C4-2B (cell line): ENCODE measurements around the gene ANKRD31.

ENCODE experiments used
- H3K27ac ChIP-seq: fragments of 450-650 bp; 2 replicates; pipeline ENCODE4 v1.5.1; 2017
- ZFX ChIP-seq: fragments of 450-650 bp; IDR thresholded peaks from 2 replicates; pipeline ENCODE4 v1.6.1; 2017
- TF ChIP-seq, protein P1 (sequence below): fragments of 450-650 bp; conservative IDR thresholded peaks from 2 replicates; pipeline ENCODE4 v1.5.1; 2017; ENCODE audit warnings: mild to moderate bottlenecking

Gene ANKRD31

DNA sequence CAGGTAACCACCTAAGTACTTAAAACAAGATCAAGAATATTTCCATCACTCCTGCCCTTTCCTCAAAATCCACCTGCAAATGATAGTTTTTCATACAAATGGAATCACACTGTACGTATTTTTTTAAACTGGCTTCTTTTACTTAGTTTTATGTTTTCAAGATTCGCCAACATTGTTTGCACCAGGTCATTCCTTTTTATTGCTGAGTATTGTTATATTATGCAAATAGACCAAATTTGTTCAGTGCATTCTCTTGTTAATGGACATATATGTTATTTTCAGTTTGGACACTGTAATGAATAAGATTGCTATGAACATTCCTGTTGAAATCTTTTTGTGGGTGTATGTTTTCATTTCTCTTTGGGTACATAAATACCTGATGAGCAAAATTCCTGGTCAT lies 8.3 kb upstream of the ANKRD31 start:
- TF ChIP-seq, protein P1, sequence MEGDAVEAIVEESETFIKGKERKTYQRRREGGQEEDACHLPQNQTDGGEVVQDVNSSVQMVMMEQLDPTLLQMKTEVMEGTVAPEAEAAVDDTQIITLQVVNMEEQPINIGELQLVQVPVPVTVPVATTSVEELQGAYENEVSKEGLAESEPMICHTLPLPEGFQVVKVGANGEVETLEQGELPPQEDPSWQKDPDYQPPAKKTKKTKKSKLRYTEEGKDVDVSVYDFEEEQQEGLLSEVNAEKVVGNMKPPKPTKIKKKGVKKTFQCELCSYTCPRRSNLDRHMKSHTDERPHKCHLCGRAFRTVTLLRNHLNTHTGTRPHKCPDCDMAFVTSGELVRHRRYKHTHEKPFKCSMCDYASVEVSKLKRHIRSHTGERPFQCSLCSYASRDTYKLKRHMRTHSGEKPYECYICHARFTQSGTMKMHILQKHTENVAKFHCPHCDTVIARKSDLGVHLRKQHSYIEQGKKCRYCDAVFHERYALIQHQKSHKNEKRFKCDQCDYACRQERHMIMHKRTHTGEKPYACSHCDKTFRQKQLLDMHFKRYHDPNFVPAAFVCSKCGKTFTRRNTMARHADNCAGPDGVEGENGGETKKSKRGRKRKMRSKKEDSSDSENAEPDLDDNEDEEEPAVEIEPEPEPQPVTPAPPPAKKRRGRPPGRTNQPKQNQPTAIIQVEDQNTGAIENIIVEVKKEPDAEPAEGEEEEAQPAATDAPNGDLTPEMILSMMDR, result no peak
- no peak for TF ChIP-seq ZFX
- no peak overlapping the region for H3K27ac ChIP-seq

DNA sequence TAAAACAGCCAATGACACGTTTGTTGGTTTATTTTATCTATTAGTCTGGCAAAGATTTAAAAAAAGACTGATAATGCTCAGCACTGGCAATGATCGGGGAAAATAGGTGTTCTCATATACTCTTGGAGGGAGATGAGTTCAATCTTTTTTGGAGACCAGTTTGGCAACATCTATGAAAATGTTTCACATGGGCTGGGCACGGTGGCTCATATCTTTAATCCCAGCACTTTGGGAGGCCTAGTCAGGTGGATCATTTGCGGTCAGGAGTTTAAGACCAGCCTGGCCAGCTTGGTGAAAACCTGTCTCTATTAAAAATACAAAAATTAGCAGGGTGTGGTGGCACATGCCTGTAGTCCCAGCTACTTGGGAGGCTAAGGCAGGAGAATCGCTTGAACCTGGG lies 6.8 kb upstream of the ANKRD31 start:
- TF ChIP-seq, protein P1, result no peak
- TF ChIP-seq ZFX, result no peak
- H3K27ac ChIP-seq, result no peak overlapping the region

DNA sequence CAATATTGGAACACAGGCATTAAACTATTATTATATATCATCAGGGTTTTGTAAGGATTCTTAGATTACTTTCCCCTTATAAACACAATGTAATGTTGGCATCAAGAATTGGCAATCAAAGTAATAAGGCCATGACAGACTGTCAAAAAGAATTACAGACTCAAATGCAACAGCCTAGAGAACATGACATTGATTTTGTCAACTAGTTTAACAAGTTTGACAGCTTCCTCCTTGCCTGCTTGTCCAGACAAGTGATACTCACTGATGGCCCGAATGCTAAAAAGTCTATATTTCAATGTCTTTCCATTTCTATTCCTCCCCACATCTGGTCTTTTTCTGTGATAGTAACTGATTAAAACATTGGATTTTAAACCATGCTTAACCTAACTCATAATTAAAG lies 6.4 kb upstream of the ANKRD31 start:
- TF ChIP-seq ZFX, result no peak
- TF ChIP-seq, protein P1, result no peak
- no peak overlapping the region for H3K27ac ChIP-seq

DNA sequence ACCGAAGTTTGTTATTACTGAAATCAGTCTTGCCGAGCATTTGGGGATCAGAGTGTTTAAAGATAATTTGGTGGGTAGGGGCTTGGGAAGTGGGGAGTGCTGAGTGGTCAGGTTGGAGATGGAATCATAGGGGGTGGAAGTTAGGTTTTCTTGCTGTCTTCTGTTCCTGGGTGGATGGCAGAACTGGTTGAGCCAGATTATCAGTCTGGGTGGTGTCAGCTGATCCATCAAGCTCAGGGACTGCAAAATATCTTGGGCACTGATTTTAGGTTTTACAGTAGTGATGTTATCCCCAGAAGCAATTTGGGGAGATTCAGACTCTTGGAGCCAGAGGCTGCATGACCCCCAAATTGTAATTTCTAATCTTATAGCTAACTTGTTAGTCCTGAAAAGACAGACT lies 5.4 kb upstream of the ANKRD31 start:
- no peak overlapping the region for H3K27ac ChIP-seq
- TF ChIP-seq, protein P1, result no peak
- TF ChIP-seq ZFX, result no peak

DNA sequence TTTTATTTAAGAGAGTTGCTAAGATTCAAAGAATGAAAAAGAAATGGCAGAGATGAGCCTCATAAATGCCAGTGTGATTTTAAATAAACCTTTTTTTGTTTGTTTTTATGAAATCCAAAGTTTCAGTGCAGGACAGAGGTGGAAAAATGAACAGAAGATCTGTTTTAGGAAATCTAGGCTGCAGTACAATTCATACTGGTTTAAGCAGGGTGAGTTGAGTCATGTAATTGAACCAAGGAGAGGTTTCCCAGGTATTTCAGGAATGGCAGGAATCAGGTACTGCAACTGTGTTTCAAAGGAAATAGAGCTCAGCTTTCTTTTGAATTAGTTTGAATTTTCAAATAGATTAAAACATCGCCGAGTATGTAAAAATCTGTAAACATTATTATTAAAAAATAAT lies 3.0 kb upstream of the ANKRD31 start:
- no peak overlapping the region for H3K27ac ChIP-seq
- TF ChIP-seq, protein P1, result no peak
- TF ChIP-seq ZFX, result no peak

DNA sequence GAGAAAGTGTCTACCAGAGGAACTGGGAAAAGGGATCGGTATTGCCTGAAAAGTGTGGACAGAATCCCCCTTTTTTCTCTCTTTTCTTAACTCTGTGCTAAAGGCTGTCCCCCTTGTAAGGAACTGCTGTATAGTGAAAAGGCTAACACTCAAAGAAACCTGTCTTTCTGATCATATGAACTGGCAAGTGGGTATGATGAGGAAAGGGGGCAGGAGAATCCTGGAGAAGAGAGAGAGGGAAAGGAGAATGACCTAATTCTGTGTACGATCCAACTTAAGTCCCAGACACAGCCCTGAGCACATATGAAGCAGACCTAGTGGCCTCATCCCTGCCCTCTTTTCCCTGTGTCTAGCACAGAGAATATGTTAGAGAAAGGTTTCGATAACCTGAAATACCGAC lies 967 bp downstream of the ANKRD31 start:
- no peak overlapping the region for H3K27ac ChIP-seq

DNA sequence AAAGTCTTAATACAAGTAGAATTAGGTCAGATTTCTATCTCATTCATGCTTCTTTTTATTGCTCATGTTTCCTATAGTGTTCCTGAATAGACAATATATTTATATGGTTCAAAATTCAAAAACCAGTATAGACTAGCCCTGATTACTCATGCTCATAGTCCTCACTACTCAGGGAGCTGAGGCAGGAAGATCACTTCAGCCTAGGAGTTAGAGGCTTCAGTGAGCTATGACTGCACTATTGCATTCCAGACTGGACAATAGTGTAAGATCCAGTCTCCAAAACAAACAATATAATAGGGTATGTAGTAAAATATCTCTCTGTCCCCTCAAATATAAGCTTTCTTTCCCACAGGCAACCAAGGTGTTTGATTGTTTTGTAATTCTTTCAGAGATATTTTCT lies 2.4 kb downstream of the ANKRD31 start:
- TF ChIP-seq, protein P1, result no peak
- TF ChIP-seq ZFX, result no peak
- no peak overlapping the region for H3K27ac ChIP-seq

More for the DNA sequence above, 967 bp downstream of the ANKRD31 start:
- TF ChIP-seq ZFX, result no peak
- TF ChIP-seq, protein P1, result no peak
